GM12891 (cell line): ENCODE results near the gene MTG1.

ENCODE experiments used
- POLR2A ChIP-seq: IDR thresholded peaks from 2 replicates; pipeline ENCODE4 v1.6.1; 2011; ENCODE audit warnings: low read depth, low read length, control low read depth
- POLR2AphosphoS5 ChIP-seq: IDR thresholded peaks from 2 replicates; pipeline ENCODE4 v1.6.1; 2011; ENCODE audit warnings: low read depth, low read length, control low read depth
- TAF1 ChIP-seq: IDR thresholded peaks from 2 replicates; pipeline ENCODE4 v1.6.1; 2011; ENCODE audit warnings: low read depth, low read length, control low read depth

DNA sequence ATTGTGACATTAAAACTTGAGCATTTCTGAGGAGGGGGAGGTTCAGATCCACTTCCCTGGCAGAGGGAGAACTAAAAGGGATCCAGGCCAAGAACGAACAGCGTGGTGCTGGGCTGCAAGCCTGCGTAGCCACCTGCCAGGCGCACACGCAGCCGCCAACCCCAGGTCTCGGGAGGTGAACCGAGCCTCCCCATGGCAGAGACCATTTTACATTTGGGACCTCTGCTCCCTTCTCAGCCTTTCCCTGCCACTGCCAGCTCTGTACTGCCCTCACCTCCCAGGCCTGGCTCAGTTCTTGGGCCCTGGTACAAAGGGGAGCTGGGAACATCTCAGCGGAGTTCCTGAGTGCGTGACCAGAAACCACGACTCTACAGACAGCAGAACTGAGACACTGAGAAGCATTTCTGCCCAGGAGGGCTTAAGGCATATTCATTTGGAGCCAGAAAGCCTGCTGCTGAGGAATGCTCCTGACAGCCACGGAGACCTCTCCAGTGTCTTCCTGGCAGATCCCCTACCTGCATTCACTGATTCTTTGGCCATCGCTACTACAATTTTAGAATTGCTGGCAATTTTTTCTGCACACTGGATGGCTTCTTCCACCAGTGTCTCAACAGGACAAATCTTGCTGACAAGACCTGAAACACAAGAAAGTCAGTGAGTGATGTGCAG, 28.4 kb upstream of the MTG1 start:
- no peak for TF ChIP-seq POLR2A
- TF ChIP-seq TAF1 = no peak
- TF ChIP-seq POLR2AphosphoS5 = no peak
